ENCODE measurements around the gene CAPN14. TPM values are rescaled to one million over a fixed set of nuclear protein-coding genes. Genes with fewer than 3 reads are reported as not detected.

CAPN14 gene
- total RNA-seq, 1 donor = 0.09 TPM

DNA sequence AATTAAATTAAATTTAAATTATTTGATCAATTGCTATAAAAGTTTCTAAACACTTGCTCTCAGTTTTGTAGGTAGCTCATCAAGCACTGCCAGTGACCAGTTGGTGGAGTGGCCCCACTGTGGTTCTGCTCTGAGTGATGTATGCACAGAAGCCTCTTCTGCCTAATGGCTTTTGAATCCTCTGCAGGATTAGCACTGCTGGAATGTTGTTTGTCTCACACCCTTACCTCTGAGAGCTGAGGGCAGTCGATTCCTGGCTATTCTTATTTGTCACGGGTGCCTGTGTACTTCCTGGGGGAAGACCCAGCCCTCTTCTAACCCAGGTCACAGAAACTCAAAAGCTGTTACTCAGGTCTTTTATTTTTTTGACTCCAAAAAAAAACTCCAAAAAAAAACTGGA lies 9.5 kb downstream of the CAPN14 start:
- TF ChIP-seq, protein P1, sequence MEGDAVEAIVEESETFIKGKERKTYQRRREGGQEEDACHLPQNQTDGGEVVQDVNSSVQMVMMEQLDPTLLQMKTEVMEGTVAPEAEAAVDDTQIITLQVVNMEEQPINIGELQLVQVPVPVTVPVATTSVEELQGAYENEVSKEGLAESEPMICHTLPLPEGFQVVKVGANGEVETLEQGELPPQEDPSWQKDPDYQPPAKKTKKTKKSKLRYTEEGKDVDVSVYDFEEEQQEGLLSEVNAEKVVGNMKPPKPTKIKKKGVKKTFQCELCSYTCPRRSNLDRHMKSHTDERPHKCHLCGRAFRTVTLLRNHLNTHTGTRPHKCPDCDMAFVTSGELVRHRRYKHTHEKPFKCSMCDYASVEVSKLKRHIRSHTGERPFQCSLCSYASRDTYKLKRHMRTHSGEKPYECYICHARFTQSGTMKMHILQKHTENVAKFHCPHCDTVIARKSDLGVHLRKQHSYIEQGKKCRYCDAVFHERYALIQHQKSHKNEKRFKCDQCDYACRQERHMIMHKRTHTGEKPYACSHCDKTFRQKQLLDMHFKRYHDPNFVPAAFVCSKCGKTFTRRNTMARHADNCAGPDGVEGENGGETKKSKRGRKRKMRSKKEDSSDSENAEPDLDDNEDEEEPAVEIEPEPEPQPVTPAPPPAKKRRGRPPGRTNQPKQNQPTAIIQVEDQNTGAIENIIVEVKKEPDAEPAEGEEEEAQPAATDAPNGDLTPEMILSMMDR (IDR thresholded peaks at IDR 0.05; ENCODE audit: insufficient read depth, low read length) = no peak
- H3K4me3 ChIP-seq (ENCODE audit: low read depth, low read length) = no peak overlapping the region
- DNase-seq (ENCODE audit: low read depth) = no peak

DNA sequence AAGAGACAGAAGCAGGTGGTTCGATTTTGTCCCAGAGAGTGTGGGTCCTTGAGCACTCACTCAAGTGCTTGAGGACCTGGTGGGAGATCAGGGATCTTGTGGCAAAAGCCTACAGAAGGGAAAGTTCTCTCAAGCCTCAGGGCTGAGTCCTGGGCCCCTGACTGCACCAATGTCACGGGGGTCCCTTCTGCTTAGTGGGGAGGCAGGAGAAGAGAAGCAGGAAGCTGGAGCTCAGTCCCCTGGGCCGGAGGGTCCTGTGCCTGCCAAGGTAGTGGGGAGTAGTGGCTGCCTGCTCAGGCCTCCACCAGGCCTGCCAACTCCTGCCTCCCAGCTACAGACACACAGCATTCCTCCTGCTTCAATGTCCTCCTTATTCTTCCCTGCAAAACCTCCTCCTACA lies 11.7 kb downstream of the CAPN14 start:
- TF ChIP-seq, protein P1 (IDR thresholded peaks at IDR 0.05; ENCODE audit: insufficient read depth, low read length) = no peak
- DNase-seq (ENCODE audit: low read depth) = no peak
- H3K4me3 ChIP-seq (ENCODE audit: low read depth, low read length) = no peak overlapping the region

DNA sequence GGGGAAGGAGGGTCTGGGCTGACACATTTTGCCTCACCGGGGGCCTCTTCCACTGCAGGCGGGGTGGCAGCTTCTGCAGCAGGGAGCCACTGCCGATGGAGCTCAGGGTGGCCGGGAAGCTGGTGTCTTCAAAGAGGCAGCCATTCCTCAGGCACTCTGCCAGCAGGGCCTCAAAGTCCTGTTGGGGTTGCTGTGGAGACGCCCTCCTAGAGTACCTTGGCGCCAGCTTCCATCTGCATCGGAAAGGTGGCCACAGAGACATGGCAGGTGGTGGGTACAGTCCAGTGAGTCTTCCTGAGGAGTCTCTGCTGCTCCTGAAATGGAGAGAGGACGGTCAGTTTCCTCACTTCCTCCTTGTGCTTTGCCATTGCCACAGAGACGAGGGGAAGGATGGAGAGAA lies 12.1 kb downstream of the CAPN14 start:
- TF ChIP-seq, protein P1 (IDR thresholded peaks at IDR 0.05; ENCODE audit: insufficient read depth, low read length) = no peak
- no peak for DNase-seq (ENCODE audit: low read depth)
- H3K4me3 ChIP-seq (ENCODE audit: low read depth, low read length) = no peak overlapping the region

DNA sequence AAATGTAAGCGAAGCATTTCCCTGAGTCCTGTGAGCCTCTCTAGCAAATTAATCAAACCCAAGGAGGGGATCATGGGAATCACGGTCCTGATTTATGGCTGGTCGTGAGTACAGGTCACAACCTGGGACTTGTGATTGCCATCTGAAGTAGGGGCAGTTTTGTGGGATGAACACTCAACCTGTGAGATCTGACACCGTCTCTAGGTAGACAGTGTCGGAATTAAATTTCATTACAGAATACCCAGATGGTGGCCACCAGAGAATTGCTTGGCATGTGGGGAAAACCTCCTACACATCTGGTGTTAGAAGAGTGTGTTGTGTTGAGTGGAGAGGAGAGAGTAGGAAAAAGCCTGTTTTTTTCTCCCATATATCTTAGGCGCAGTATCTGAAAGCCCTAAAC lies 12.5 kb downstream of the CAPN14 start:
- DNase-seq (ENCODE audit: low read depth) = no peak
- H3K4me3 ChIP-seq (ENCODE audit: low read depth, low read length) = no peak overlapping the region
- TF ChIP-seq, protein P1 (IDR thresholded peaks at IDR 0.05; ENCODE audit: insufficient read depth, low read length) = no peak

DNA sequence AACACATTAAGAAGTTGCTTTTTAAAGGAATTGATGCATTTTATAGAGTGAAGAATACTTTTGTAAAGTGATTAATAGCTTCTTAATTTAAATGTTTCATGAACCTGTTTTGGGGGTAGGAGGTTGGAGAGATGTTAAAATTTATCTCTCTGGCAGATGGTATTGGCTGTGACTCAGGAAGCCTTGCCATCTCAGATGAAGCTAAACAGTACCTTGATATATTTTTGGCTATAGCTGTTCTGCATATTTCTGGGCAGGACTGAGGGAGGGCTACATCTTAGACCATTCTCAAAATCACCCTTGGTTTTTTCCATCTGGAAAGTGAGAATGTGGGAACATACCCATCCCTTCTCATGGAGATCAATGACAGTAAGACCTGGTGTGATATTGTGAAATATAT lies 13.4 kb downstream of the CAPN14 start:
- DNase-seq (ENCODE audit: low read depth) = no peak
- H3K4me3 ChIP-seq (ENCODE audit: low read depth, low read length) = no peak overlapping the region
- TF ChIP-seq, protein P1 (IDR thresholded peaks at IDR 0.05; ENCODE audit: insufficient read depth, low read length) = no peak

DNA sequence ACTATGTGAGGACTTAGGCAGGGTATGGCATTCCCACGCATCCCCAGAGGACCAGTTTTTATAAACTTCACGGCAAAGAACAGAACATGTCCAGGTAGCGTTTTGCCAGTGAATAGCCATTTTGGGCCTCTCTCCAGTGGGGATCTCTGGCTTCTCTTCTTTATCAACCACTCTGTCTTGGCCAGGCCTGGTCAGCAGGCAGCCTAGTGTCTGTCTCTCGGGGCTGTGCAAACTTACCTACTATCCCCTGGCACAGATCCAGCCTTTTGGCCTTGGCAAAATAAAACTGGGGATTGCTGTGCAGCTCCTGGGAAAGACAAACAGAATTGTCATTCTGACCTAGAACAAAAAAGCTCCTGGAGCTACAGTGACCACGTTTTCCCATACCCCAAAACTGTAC lies 14.5 kb downstream of the CAPN14 start:
- no peak for DNase-seq (ENCODE audit: low read depth)
- H3K4me3 ChIP-seq (ENCODE audit: low read depth, low read length) = no peak overlapping the region
- TF ChIP-seq, protein P1 (IDR thresholded peaks at IDR 0.05; ENCODE audit: insufficient read depth, low read length) = no peak

DNA sequence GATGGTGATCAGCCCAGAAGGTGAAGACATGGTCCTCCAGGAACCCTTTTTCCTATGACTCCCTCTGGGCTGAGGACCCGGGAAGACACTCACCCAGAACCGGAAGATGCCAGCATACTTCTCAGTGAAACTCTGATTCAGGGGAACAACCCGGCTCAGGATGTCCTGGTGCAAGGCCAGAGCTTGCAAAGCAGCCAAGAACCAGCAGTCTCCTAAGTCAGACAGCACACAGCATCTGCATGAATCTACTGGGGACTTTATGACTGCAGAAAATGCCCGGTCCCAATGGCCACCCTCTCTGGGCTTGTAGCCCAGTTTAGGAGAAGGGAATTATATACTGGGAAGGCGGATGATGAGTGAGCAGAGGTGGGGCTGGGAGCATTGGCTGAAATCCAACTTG lies 15.3 kb downstream of the CAPN14 start:
- TF ChIP-seq, protein P1 (IDR thresholded peaks at IDR 0.05; ENCODE audit: insufficient read depth, low read length) = no peak
- no peak for DNase-seq (ENCODE audit: low read depth)
- no peak overlapping the region for H3K4me3 ChIP-seq (ENCODE audit: low read depth, low read length)

Measured in fibroblast of the aortic adventitia (primary cell).